Panc1 (cell line): ENCODE results near the gene SHISA4.

Source experiments
- TCF7L2 ChIP-seq: IDR thresholded peaks from 2 replicates; pipeline ENCODE4 v1.6.1; 2011; ENCODE audit warnings: mild to moderate bottlenecking, low read depth, low read length, inconsistent platforms
- TF ChIP-seq, protein P1 (sequence below): fragments of 450-650 bp; IDR thresholded peaks from 2 replicates; pipeline ENCODE4 v1.5.1; 2017; ENCODE audit warnings: mild to moderate bottlenecking

DNA sequence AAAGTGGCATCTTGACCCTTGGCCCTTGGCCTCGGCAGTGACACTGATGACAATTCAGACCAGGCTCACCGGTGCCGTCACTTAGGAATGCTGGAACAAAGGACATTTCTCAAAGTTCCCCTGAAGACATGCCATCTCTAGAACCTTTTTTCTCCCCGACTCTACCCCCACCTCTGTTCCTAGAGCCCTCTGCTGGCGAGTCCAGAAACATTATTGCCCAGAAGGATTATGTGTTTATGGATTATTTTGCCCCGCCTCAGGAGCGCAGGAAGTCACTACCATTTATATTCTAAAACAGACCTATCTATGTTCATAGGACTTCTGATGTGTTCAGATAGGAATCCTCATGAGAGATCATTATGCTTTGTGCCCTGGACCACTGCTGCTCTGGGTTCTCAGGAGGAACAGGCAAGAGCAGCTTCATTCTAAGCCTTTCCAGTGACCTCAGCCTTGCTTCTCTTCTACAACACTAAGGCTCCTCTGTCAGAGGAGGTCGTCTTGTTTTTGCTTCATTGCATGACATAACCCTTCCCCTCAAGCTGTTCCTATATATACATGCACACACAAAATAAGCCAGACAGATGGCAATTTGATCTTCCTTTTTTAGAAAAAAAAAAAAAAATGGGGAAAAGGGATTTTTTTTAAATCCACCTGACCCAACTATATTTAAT lies 12.4 kb upstream of the SHISA4 start:
- no peak for TF ChIP-seq TCF7L2
- TF ChIP-seq, protein P1, sequence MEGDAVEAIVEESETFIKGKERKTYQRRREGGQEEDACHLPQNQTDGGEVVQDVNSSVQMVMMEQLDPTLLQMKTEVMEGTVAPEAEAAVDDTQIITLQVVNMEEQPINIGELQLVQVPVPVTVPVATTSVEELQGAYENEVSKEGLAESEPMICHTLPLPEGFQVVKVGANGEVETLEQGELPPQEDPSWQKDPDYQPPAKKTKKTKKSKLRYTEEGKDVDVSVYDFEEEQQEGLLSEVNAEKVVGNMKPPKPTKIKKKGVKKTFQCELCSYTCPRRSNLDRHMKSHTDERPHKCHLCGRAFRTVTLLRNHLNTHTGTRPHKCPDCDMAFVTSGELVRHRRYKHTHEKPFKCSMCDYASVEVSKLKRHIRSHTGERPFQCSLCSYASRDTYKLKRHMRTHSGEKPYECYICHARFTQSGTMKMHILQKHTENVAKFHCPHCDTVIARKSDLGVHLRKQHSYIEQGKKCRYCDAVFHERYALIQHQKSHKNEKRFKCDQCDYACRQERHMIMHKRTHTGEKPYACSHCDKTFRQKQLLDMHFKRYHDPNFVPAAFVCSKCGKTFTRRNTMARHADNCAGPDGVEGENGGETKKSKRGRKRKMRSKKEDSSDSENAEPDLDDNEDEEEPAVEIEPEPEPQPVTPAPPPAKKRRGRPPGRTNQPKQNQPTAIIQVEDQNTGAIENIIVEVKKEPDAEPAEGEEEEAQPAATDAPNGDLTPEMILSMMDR = peak; percentile 66
